ENCODE measurements around the gene POU2AF3.

- TF ChIP-seq RCOR1 (IDR thresholded peaks at IDR 0.05; ENCODE audit: low read depth, low read length) = no peak
- no peak for TF ChIP-seq CTCF (IDR thresholded peaks at IDR 0.05)
- TF ChIP-seq POLR2A (IDR thresholded peaks at IDR 0.05; ENCODE audit: low read length) = no peak
- no peak for TF ChIP-seq CBX2 (IDR thresholded peaks at IDR 0.05; ENCODE audit: borderline replicate concordance, low read depth)
- no peak for TF ChIP-seq CHD2 (IDR thresholded peaks at IDR 0.05; ENCODE audit: low read length, partially characterized antibody)
- no peak for TF ChIP-seq PHF8 (IDR thresholded peaks at IDR 0.05; ENCODE audit: borderline replicate concordance, low read depth)
- TF ChIP-seq ZFP36 (IDR thresholded peaks at IDR 0.05; ENCODE audit: borderline replicate concordance, partially characterized antibody) = no peak
- TF ChIP-seq, protein P1, sequence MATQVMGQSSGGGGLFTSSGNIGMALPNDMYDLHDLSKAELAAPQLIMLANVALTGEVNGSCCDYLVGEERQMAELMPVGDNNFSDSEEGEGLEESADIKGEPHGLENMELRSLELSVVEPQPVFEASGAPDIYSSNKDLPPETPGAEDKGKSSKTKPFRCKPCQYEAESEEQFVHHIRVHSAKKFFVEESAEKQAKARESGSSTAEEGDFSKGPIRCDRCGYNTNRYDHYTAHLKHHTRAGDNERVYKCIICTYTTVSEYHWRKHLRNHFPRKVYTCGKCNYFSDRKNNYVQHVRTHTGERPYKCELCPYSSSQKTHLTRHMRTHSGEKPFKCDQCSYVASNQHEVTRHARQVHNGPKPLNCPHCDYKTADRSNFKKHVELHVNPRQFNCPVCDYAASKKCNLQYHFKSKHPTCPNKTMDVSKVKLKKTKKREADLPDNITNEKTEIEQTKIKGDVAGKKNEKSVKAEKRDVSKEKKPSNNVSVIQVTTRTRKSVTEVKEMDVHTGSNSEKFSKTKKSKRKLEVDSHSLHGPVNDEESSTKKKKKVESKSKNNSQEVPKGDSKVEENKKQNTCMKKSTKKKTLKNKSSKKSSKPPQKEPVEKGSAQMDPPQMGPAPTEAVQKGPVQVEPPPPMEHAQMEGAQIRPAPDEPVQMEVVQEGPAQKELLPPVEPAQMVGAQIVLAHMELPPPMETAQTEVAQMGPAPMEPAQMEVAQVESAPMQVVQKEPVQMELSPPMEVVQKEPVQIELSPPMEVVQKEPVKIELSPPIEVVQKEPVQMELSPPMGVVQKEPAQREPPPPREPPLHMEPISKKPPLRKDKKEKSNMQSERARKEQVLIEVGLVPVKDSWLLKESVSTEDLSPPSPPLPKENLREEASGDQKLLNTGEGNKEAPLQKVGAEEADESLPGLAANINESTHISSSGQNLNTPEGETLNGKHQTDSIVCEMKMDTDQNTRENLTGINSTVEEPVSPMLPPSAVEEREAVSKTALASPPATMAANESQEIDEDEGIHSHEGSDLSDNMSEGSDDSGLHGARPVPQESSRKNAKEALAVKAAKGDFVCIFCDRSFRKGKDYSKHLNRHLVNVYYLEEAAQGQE (IDR thresholded peaks at IDR 0.05) = no peak
- TF ChIP-seq KDM5A (IDR thresholded peaks at IDR 0.05) = no peak
- TF ChIP-seq RARB (CRISPR knock-in tag; IDR thresholded peaks at IDR 0.05) = no peak
- TF ChIP-seq ESRRA (IDR thresholded peaks at IDR 0.05; ENCODE audit: borderline replicate concordance, low read length) = no peak
These were observed 33.7 kb upstream of the POU2AF3 start for GRCh38 chr11:111264646-111265045.
